HG03520 (cell line): ENCODE results near the gene HOMEZ.

Experiments
- ATAC-seq: cut with Tn5 transposase; IDR thresholded peaks from one replicate; pipeline ENCODE4 v1.9.1; 2021; ENCODE audit warnings: mild to moderate bottlenecking, moderate library complexity; ENCODE audit not compliant: unreplicated experiment

HOMEZ gene

DNA sequence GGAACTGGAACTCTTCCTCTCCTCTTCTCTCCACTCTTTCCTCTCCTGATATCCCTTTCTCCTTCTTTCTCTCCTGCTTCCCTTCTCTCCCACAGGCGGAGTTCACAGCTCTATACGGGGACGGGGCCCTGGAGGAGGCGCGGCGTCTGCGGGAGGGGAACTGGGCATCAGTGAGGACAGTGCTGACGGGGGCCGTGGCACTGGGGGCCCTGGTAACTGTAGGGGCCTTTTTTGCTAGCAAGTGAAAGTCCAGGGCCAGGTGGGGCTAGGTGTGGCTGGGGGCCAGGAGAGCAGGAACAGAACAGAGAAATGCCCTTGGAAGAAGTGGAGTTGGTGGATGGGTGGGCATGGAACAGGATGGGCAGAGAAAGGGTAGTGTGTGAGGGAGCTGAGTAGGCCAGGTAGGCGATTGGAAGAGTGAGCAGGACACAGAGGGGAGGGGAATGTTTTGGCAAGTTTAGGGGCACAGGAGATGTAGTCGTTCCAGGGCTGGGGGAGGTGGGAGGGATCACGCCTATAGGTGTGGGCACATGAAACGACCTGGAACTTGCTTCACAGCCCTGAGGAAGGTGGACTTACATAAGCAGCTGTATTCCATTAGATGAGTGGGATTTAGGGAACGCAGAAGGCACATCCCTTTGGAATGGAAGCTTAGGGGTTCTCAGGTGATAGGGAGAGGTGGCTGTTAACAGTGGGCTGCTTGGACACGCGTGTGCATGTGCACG lies 23.0 kb upstream of the HOMEZ start:
- no peak for ATAC-seq

DNA sequence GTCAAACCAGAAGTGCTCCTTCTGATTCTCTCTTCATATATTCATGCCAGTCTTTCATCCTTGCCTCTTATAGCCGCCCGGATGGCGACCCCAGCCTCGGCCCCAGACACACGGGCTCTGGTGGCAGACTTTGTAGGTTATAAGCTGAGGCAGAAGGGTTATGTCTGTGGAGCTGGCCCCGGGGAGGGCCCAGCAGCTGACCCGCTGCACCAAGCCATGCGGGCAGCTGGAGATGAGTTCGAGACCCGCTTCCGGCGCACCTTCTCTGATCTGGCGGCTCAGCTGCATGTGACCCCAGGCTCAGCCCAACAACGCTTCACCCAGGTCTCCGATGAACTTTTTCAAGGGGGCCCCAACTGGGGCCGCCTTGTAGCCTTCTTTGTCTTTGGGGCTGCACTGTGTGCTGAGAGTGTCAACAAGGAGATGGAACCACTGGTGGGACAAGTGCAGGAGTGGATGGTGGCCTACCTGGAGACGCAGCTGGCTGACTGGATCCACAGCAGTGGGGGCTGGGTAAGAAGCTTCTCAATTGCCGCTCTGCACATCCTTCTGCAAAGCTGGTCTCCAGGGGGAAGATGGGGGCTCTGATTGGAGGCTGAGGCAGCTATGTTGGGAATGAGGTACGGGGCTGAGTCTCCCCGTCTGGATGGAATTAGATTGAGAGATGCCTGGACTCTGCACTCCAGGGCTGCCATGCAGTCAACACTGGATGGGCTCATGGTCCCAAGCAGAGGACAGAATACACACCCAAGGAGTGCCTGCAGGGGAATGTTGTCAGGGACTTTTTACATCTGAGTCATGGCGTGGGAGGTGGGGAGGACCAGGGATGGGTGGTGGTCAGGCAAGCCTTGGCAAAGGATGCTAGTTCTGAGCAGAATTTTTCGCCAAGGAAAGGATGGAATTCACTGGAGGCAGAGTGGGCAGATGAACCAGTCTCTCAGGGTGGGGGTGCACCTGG lies 22.0 kb upstream of the HOMEZ start:
- no peak for ATAC-seq

DNA sequence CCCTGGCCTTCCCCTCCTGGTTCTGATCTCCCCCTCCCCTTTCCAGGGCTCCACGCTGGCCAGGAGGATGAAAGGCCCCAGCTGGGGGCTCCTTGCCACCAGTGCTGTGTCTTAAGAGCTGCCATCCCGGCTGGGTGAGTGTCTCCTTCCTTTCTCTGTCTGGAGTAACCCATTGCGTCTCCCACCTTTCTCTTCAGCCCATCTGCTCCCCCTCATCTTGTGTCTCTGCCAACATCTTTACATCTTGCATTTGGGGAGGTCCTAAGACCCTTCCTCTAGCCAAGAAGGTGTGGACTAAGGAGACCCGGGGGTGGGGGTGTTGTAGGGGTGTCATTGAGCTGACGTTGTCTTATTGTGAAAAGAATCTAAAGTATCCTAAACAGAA lies 21.2 kb upstream of the HOMEZ start:
- ATAC-seq: no peak

DNA sequence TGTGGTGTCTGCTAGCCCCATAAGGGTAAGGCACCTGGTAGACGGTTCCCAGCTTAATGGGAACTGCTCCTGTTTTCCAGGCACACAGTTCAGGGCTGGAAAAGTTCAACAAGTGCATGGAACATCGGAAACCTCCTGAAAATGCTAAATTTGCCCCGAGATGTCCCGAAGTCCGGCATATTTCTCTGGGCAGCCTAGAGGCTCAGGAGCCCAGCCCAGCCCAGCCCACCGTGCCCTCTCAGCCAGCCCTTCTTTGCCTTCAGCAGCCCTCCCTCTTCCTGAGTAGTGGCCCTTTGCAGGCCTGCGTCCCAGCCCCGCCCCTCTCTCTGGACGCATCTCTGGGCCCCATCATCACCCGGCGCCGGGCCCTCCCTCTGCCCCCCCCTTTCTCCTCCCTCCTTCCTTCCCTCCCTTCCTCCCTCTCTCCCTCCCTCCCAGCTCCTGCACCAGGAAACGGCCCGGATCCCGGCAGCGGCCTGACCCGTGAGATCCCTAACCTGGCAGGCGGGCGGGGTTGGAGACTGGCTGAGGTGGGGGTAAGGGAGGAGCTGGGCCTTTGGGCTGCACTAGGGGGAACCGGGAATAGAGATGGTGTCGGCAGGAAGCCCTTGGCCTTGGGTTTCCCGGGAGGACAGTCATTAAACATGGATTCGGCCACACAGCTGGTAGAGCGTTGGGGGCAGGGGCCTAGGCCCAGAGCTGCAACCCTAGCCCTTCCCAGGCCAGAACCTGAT lies 20.6 kb upstream of the HOMEZ start, which contains the start of gene BCL2L2:
Gene BCL2L2, plus strand, starts transcription at position 422 of the 734 bp plus-strand sequence. CDS start 935 bp downstream, outside the sequence.
- ATAC-seq: no peak

DNA sequence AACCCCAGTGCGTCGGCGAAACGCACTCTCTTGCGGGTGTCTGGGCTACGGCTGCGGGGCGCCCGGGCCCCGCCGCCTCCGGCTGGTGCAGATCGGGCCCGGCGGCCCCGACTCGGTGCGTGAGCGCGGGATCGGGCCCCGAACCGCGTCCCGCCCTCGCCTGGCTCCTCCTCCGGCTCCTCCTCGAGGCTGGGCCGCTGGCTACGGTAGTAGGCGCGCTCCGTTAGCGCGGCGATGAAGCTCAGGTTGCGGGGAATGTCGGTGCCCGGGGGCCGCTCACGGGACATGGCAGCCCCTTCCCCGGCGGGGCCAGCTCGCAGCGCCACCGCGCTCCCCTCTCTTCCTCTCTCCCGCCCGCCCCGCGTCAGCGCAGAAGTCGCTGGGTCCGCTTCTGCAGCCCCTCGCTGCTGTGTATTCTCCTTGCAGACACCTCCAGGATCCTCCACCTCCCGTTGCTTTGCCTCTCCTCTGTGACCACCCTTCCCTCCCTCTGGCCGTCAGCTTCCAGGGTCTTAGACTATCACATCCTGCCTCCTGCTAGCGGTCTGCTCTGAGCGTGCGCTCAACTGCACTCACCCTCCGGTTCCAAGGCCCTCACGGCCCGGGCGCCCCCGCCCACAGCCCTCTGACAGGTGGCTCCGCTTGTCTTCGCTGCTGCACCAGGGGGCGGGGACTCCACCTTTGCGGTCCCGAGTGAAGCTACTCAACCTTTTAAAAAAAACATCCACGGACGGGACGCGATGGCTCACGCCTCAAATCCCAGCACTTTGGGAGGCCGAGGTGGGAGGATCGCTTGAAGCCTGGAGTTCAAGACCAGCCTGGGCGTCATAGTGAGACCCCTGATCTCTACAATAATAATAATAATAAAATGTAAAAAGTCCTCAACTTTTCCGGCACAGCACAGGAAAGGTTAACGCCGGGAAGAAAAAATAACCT lies 16.6 kb upstream of the HOMEZ start, which contains the start of gene PPP1R3E:
Gene PPP1R3E, minus strand, starts transcription at position 570 of the 936 bp plus-strand sequence. Its CDS starts 283 bp downstream, at position 287.
- peak; percentile 35 for ATAC-seq

DNA sequence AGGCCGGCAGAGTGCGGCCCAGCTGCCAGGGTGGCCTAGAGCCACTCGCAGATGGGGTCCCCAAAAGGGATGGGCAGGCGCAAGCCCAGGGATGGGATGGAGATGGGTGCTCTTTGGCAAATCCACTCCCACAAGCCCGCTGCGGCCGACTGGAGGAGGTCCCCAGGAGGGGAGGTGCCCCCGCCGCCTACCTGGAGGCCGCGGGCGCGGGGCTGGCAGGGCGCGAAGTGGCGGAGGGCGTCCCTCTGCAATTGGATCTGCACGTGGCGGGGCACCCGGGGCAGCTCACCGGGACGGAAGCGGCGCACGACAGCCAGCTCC lies 16.0 kb upstream of the HOMEZ start:
- peak; percentile 7 for ATAC-seq

DNA sequence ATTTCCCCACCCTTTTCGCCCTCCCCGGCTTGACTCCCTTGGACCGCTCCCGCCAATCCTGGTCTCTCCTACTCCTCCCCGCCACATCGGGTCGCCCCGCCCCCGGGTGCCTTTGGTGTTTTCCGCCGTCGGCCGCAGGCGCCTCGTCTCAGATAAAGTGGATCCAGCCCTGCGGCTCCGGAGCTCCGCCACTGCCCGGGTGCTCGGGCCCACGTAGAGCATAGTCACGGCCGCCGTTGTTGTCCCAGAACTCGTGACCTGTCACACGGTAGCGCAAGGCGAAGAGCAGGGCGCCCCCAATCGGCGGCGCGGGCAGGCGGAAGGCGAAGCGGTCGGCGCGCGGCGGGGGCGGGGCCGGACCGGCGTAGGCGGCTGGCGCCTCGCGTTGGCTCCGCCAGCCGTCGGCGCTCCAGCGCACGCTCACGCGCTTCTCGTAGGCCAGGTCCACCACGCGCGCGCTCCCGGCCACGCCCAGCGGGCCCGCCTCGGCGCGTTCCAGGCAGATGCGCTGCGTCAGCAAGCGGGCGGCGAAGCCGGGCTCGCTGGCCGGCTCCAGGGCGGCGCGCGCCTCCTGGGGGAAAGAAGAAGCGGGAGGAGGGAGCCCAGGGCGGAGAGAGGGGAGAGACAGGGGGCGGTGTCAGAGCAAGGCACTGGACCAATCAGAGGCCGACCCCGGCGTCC lies 15.5 kb upstream of the HOMEZ start:
- peak; percentile 71 for ATAC-seq

DNA sequence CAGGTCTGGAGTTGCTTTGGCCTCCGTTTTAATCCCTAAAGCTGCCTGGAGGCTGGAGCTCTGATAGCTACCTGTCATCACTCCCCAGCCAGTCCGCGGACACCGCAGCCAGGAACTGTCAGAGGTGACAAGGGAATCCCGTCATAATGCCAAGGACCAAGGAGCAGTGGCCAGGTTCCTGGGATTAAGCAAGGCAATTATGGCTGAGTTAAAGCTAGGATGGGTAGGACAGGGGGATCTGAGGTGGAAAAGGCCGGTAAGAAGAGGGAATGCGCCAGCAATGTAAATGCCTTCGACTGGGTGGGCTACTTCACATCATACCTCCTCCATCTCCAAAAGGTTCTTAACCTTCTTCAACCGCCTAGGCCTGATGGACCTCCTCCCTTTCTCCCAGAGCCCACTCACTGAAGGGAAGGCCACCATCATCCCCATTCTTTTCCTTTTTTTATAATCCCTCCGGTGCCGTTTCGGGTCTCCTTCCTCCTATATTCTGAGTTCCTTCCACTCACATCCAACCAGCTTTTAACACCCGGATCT lies 14.8 kb upstream of the HOMEZ start:
- no peak for ATAC-seq

DNA sequence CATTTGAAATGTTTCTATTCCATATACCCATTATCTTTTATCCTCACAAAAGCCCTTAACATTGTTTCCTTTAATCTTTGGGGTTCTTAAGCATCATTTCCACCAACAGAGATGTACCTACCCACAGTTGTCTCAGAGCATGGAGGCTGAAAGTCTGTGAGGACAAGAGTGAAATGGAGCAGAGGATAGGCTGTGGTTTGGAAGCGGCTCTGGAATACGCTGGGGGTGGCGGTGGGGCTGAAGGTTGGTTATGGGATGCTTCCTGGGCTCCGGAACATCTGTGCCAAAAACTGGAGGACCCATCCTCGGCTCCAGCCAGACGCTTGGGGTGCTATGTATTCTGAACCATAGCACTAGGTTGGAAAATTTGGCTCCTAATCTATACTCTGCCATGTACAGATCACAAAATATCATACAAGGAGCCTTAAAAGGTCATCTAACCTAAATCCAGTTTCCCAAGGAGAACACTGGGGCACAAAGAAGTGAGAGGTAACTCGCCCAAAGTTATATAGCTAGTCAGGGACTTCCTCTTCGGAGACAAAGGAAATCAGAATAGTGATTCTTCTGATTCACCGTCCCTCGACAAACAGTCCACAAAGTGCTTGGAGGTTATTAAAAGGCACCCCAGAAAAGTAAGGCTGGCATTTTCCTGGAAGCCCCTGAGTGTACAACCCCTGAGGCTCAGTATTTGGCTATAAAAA lies 14.2 kb upstream of the HOMEZ start:
- ATAC-seq: no peak

DNA sequence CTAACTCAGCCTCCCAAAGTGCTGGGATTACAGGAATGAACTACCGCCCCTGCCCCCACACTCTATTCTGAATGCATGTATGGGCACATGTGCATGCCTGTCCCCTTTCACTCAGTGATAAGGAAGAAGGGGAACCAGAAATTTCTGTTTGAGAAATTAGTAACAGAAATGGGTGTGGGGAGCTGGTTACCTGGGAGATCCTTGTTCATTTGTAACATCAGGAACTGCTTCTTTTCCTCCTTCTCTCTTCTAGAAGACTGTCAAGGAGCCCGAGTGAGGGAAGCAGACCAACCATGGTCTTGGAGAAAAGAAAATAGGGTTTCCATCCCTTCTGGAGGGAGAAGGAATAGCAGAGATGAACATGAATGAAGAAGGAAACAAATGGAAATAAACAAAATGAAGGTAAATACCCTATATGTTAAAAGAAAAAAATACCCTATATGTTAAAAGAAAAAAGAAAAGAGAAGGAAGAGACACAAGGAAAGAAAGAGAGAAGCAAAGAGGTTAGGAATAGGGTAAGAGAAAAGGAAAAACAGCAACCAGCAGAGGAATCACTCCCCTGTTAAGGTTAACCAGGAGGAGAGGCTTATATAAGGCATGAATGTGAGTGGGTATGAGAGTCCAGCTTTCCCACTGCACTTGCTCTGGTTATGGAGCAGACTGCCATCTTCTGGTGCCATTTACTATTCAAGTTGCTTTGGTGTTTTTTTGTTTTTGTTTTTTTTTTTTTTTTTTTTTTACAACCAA lies 13.5 kb upstream of the HOMEZ start:
- no peak for ATAC-seq

DNA sequence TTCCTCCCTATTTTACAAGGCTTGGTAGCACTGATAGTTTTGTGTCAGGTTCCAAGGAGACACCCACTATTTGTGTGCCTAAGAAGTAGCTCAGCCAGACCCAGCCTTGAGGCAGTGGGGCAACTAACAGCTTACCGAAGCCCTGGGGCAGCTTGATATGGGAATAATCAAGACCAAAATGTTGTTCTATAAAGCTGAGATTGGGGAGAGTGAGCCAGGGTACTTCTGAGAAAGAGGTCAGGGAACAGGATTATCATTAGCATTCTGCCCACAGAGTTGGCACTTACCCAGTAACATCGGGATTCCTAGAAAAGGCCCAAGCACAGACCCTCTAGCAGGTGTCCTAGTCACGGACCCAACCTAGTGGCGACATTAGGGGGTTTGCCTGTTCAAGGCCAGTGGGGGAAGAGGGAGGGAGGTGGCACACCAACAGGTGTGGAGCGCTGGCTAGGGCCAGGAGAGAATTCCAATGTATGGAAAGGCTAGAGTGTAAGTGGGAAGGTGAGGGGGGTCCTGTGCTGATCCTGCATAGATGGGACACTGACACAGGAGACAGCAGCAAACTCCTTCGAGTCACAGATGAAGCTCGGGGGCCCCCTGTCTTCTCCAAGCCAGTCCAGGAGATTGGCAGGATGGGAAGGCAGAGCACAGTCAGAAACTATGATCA lies 11.8 kb upstream of the HOMEZ start:
- ATAC-seq: no peak

DNA sequence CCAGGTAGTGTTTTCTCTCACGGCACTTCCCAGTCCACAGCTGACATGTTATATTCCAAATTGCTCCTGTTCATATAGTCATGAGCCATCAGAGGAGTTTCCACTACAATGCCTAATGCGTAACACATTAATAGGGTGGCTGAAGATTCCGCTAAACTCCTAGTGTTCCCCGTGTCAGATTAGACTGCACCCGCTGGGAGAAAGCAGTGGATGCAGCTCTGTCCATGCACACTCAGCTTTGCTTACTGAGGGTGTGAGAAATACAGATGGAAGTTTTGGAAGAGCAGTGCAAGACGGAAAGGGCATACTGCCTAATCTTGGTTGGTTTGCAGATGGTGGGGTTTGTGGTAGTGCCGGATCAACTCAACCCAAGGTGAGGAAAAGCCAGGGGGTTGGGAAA lies 11.2 kb upstream of the HOMEZ start:
- ATAC-seq: no peak

DNA sequence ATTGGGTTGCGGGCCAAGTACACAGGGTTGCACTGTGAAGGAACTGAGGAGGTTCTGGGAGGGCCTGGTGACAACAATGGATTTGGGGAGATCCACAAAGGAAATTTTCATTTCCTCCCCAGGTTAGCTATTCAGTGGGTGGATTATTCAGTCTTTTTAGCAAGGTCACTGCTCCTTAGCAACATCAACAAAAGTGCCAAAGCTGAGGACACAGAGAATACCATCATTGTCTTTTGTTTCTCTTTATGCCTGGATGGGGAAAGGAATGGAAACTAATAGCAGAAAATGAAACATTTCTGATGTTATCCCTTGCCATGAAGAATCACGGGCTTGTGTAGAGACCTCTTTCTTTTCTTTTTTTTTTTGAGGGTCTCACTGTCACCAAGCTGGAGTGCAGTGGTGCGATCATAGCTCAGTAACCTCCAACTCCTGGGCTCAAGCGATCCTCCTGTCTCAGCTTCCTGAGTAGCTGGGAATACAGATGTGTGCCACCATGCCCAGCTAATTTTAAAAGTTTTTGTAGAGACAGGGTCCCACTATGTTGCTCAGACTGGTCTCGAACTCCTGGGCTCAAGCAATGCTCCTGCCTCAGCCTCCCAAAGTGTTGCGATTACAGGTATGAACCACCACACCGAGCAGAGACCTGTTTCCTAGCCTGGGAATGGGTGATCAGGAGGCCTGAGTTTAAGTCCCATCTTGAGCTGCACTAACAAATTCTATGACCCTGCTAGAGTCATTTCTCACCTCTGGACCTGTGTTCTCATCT lies 10.3 kb upstream of the HOMEZ start:
- no peak for ATAC-seq

DNA sequence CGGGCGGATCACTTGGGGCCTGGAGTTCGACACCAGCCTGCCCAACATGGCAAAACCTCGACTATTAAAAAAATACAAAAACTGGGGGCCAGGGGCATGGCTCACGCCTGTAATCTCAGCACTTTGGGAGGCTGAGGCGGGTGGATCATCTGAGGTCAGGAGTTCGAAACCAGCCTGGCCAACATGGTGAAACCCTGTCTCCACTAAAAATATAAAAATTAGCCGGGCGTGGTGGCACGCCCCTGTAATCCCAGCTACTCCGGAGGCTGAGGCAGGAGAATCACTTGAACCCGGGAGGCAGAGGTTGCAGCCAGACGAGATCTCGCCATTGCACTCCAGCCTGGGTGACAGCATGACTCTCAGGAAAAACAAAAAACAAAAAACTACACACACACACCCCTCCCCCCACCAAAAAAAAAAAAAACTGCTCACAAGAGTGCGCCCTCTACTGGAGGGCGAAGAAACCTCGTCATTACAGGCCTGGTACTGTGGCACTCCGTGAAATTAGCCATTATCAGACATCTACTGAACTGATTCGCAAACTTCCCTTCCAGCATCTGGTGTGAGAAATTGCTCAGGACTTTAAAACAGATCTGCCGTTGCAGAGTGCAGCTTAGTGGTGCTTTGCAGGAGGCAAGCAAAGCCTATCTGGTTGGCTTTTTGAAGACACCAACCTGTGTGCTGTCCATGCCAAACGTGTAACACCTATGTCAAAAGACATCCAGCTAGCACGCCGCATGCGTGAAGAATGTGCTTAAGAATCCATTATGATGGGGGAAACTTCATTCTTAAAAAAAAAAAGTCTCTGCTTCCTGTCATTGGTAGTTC lies 9.0 kb upstream of the HOMEZ start:
- ATAC-seq: no peak

DNA sequence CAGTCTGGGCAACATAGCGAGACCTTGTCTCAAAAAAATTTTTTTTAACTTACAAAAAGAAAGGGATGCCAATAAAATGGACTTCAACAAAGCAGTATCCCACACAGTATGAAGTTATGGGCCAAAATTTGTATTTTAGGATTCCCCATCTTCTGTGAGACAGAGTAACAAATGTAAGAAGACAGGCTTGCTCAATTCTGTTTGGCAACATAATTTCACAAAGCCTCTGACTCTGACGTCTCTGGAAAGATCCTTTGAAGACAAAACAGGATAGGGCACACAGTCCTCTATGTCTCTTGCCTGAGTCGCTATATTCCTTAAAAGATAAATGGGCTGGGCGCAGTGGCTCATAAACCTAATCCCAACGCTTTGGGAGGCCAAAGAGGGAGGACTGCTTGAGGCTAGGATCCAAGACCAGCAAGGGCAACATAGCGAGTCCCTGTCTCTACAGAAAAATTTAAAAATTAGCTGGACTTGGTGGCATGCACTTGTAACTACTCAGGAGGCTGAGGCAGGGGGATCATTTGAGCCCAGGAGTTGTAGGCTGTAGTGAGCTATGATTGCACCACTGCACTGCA lies 1.1 kb upstream of the HOMEZ start:
- ATAC-seq: no peak
